HG02938 (cell line): Measurements from ENCODE around the gene PIK3R4.

Experiments used
- ATAC-seq: cut with Tn5 transposase; IDR thresholded peaks from one replicate; pipeline ENCODE4 v1.9.1; 2021; ENCODE audit warnings: mild to moderate bottlenecking, moderate library complexity; ENCODE audit not compliant: unreplicated experiment

Gene PIK3R4

GRCh38 chr3:130741946-130742610, 4.6 kb downstream of the PIK3R4 start:
- ATAC-seq: no peak

DNA sequence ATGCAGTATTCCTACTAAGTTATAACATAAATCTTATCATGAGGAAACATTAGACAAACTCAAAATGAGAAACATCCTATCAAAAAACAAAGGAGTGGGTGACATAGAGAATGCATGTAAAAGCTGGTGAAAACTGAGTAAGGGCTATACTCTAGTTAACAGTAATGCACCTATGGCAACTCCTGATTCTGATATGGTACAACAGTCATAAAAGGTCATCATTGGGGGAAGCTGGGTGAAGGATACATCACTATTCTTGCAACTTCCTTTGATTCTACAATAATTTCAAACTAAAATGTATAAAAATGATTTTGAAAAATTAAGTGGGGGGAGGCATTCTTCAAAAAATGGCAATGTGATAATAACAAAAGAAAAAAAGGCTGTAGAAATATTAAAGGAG, 6.8 kb downstream of the PIK3R4 start:
- no peak for ATAC-seq

DNA sequence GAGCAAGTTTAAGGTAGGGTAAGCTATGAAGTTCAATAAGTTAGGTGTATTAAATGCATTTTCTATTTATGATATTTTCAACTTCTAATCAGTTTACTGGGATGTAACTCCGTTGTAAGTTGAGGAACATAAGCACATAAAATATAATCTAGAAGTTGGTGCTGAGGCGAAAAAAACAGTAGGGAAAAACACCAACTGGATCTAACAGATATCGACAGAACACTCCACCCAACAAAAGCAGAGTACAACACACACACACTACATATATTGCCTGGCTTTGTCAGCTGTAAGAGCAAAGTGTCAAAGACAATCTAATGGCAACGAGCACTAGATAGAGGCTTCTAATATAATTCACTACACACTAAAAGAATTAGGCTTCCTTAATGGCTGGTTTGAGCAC, 8.4 kb downstream of the PIK3R4 start:
- ATAC-seq: no peak

GRCh38 chr3:130737622-130738021, 9.0 kb downstream of the PIK3R4 start:
- ATAC-seq: no peak

- ATAC-seq: no peak
Observed at GRCh38 chr3:130733236-130733875, 13.3 kb downstream of the PIK3R4 start.

- no peak for ATAC-seq
Observed at GRCh38 chr3:130732501-130732900, 14.1 kb downstream of the PIK3R4 start.

- no peak for ATAC-seq
Observed at GRCh38 chr3:130731817-130732216, 14.8 kb downstream of the PIK3R4 start.

GRCh38 chr3:130729154-130729553, 17.5 kb downstream of the PIK3R4 start:
- ATAC-seq: no peak

- ATAC-seq: no peak
Observed at GRCh38 chr3:130728037-130728436, 18.6 kb downstream of the PIK3R4 start.

DNA sequence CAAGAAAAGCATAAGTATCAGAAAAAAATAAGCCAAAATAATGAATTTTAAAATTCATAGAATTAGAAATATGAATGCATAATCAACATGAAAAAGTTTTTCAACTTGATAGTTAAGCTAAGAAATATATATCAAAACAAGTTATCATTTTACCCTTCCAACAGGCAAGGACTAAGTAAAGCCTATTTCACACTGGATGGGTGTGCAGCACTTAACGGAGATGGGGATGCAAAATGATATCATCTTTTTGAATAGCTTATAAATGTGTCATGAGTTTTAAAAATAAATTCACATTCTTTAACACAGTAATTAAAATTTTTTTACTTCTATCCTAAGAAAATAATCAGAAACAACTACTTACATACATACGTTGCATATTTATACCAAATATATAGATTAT, 20.9 kb downstream of the PIK3R4 start:
- ATAC-seq: no peak

- ATAC-seq: no peak
Observed at GRCh38 chr3:130715616-130716015, 31.0 kb downstream of the PIK3R4 start.

- no peak for ATAC-seq
Observed at GRCh38 chr3:130712718-130713423, 33.8 kb downstream of the PIK3R4 start.

DNA sequence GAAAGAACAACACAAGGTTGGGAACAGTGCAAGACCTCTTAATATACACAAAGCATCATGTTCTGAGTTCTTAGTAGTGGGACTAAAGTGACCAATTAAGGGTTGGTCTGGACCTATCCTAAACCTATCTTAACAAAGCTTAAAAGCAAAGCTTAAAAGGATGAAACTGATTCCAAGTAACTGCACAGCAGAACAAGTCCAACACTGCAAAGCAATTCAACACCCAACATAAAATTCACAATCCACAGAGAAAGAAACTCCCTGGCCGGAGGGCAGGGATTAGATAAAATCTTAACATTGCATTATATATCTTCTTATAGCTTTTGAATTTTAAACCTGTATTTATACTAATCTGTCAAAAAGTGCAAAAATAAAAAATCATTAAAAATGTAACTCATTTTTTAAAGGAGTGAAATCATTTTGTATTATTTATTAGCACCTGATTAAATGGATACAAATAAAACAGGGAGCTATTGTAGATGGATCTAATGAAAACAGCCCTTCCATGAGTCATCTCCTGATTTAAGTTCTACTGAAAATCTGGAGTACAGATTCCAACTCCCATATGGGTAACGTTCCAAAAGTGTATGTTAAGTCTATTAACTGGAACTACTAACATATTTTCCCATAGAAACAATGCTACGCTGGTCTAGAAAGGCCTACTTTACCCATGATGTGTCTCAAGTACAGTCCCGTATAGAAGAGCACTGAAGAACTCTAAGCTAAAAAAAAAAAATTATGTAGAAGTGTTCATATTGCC, 34.9 kb downstream of the PIK3R4 start:
- ATAC-seq: no peak

DNA sequence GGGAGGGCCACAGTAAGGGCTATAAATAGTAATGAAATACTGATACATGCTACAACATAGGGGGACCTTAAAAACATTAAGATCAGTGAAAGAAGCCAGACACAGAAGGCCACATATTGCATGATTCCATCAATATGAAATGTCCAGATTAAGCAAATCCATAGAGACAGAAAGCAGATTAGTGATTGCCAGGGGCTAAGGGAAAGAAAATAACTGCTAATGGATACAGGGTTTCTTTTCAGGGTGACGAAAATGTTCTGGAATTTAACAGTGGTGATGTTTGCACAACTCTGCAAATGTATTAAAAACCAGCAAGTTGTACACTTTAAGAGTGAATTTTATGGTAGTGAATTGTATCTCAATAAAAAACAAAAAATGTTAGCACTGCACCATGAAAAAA, 37.0 kb downstream of the PIK3R4 start:
- ATAC-seq: no peak

DNA sequence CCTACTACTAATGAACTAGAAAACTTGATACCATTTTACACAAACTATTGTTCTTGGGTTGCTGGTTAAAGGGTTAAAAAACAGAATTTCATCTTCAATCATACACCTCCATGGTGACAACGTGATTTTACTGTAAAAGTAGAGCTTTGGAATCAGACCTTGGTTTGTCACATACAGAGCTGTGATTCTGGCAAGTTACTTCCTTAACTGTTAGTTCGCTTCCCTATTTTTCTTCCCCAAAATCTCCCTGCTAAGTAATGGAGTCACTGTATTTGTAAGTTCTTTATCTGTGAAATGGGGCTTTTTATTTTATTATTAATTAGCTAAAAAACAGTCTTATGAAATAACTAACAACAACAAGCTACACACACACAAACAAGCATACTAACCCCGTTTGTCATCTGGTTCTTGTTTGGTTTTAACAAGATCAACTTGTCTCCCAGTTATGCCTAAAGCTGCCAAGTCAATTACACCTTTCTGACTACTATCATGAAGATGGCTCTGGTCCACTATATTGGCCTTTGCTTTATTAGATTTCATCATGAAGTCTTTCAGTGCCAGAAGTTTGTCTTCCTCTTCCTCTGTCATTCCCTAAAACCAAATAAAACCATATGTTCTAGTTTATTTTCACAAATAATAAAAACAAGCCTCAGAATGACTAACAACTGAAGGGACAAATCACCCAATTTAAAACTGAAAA, 38.6 kb downstream of the PIK3R4 start:
- ATAC-seq: no peak

DNA sequence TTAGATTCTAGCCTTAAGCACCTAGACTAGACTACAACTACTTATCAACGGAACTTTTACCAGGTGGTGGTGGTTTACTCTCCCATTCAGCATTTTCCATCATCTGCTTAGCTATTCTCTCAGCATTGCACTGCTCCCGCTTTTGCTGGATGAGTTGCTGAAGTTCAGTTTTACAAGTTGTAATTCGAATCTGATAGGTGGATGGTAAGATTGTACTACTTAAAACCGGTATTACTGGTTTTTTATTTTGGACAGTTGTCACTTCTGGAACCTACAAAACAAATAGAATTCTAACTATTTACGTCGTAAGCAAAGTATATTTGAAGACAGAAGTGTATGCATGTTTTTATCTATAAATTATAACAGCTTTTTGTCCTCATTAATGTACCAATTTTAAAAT, 41.1 kb downstream of the PIK3R4 start:
- ATAC-seq: no peak

- no peak for ATAC-seq
Observed at GRCh38 chr3:130702985-130703384, 43.6 kb downstream of the PIK3R4 start.

DNA sequence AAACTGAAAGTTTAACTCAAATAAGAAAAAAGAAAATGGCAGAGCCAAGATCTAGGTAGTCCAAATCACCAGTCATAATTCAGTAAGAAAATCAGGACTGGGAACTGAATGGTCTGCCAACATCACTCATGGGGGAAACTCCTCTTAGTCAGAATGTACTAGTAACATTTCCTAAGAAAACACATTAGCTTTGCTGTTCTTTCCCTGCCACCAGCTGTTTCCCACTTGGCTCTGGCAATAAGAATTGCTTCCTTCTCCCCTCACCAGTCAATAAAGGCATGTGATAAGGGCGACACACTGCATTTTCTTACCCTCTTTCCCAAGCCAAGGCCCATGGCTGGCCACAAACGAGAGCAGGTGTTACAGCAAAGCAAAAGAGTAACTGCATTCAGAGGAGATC, 46.1 kb downstream of the PIK3R4 start:
- ATAC-seq: no peak

GRCh38 chr3:130699765-130700164, 46.9 kb downstream of the PIK3R4 start:
- ATAC-seq: no peak

- ATAC-seq: no peak
Observed at GRCh38 chr3:130693314-130693713, 53.3 kb downstream of the PIK3R4 start.

DNA sequence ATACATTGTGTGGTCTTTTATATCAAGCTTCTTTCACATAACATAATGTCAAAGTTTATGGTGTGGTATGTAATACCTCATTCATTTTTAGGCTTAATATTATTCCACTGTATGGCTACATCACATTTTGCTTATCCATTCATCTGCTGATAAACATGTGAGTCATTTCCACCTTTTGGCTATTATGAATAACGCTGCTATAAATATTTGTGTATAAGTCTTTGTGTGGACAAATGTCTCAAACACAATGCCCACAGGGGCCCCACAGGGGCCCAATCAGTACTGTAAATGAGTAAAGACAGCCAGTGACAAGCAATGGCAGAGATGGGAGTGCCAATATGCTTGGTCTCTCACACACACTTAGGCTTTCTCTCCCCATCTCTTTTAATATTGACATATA, 54.2 kb downstream of the PIK3R4 start:
- ATAC-seq: no peak
